Gastrocnemius medialis (tissue), 4 donors: ENCODE data around the gene LITAF. TPM values are rescaled to one million over a fixed set of nuclear protein-coding genes. Genes with fewer than 3 reads are reported as not detected.
A peak's percentile ranks its signal among the peaks of the same experiment; 100 is the strongest.

Experiments used
- ATAC-seq, 2 donors: fragments of 150-250 bp; one replicate each; pipeline ENCODE4 v1.9.1; 2016
- DNase-seq, 2 donors: peaks; one replicate each; pipeline ENCODE4 v3.0.0-alpha.2; 2019
- H3K27ac ChIP-seq, 4 donors: fragments of 200-600 bp; sonication (generic); 1 replicate in 1 of 4; 2 replicates in 3 of 4; pipeline ENCODE4 v1.5.1; 2016 to 2018; ENCODE audit warnings: mild to moderate bottlenecking in 2 of 4, moderate library complexity in 1 of 4
- H3K27me3 ChIP-seq, 3 donors: fragments of 200-600 bp; sonication (generic) in 2 of 3; 1 replicate in 1 of 3; 2 replicates in 2 of 3; pipeline versions ENCODE4 v1.5.1 to v1.6.0; 2016 to 2019; ENCODE audit warnings: mild to moderate bottlenecking in 1 of 3, moderate library complexity in 1 of 3
- H3K36me3 ChIP-seq, 2 donors: fragments of 200-600 bp; sonication (generic) in 1 of 2; one replicate each; pipeline ENCODE4 v1.5.1; 2017 to 2018
- H3K4me1 ChIP-seq, 2 donors: fragments of 200-600 bp; sonication (generic) in 1 of 2; one replicate each; pipeline ENCODE4 v1.5.1; 2016 to 2017; ENCODE audit warnings: mild to moderate bottlenecking in 2 of 2
- H3K4me3 ChIP-seq, 4 donors: fragments of 200-600 bp; sonication (generic) in 3 of 4; 1 replicate in 1 of 4; 2 replicates in 3 of 4; pipeline ENCODE4 v1.5.1; 2016 to 2019; ENCODE audit warnings: mild to moderate bottlenecking in 2 of 4
- H3K9me3 ChIP-seq, 3 donors: fragments of 200-600 bp; sonication (generic) in 2 of 3; 1 replicate in 1 of 3; 2 replicates in 2 of 3; pipeline ENCODE4 v1.5.1; 2016 to 2019
- CTCF ChIP-seq, 5 experiments: fragments of 450-650 bp in 3 of 5; fragments of 200-600 bp in 2 of 5; sonication (generic) in 2 of 5; IDR thresholded peaks in 4 of 5; conservative IDR thresholded peaks in 1 of 5; 1 replicate in 4 of 5; 2 replicates in 1 of 5; pipeline ENCODE4 v1.5.1; 2016 to 2019; ENCODE audit warnings: antibody characterized with exemption in 5 of 5, mild to moderate bottlenecking in 3 of 5, moderate library complexity in 3 of 5
- POLR2A ChIP-seq, 2 donors: fragments of 450-650 bp; IDR thresholded peaks; one replicate each; pipeline ENCODE4 v1.6.1; 2017; ENCODE audit warnings: antibody characterized with exemption in 2 of 2, mild to moderate bottlenecking in 2 of 2, moderate library complexity in 2 of 2
- in situ Hi-C, 4 donors: fragments of 200-750 bp; cut with MboI; loops; one replicate each; pipeline versions ENCODE4 v1.15.0 to v1.8.0; 2017; ENCODE audit warnings: low sequenced_read_pairs in 4 of 4
- intact Hi-C: fragments of 100-400 bp; cut with DNase I; formaldehyde crosslinking; loops from one replicate; pipeline ENCODE4 v1.15.1; 2023; ENCODE audit warnings: low total_unique reads
- total RNA-seq, 4 donors: library from RNA; depleted of rRNA; stranded (reverse); fragments of >200 nt; gene quantifications; one replicate each; pipeline versions ENCODE4 v1.1.0 to v1.2.3, GENCODE V29; 2016

LITAF gene
- total RNA-seq, 4 donors from 2014 or later, result 11.2 to 30.1 (median 19.4) TPM

- TF ChIP-seq CTCF (IDR thresholded peaks at IDR 0.05 in 4 of 5, conservative IDR thresholded peaks at IDR 0.05 in 1 of 5) (no peak), POLR2A (IDR thresholded peaks at IDR 0.05) (no peak)
- H3K36me3 ChIP-seq, result no peaks in the 10 kb centered on the region
- in situ Hi-C loops (no loop called here), intact Hi-C loops (no loop called here)
- no peak for DNase-seq
- no peak overlapping the region for H3K4me3 ChIP-seq
- no peaks in the 10 kb centered on the region for H3K9me3 ChIP-seq
- ATAC-seq, result no peak
- no peaks in the 10 kb centered on the region for H3K27me3 ChIP-seq
- peak overlapping the region in 1 of 4 donors; percentile 32 for H3K27ac ChIP-seq
- H3K4me1 ChIP-seq, result no peaks in the 10 kb centered on the region
These were observed 25.9 kb upstream of the LITAF start for GRCh38 chr16:11612665-11613025.

- TF ChIP-seq CTCF (IDR thresholded peaks at IDR 0.05 in 4 of 5, conservative IDR thresholded peaks at IDR 0.05 in 1 of 5) (no peak), POLR2A (IDR thresholded peaks at IDR 0.05) (no peak)
- no peaks in the 10 kb centered on the region for H3K4me1 ChIP-seq
These were observed 25.3 kb upstream of the LITAF start for GRCh38 chr16:11611871-11612664.

GRCh38 chr16:11610580-11610979 is 23.9 kb upstream of the LITAF start:
- Histone ChIP-seq H3K27ac (no peak overlapping the region), H3K36me3 (no peaks in the 10 kb centered on the region), H3K4me1 (no peaks in the 10 kb centered on the region), H3K9me3 (no peaks in the 10 kb centered on the region), H3K27me3 (no peaks in the 10 kb centered on the region), H3K4me3 (no peak overlapping the region)
- TF ChIP-seq CTCF (IDR thresholded peaks at IDR 0.05 in 4 of 5, conservative IDR thresholded peaks at IDR 0.05 in 1 of 5) (no peak), POLR2A (IDR thresholded peaks at IDR 0.05) (no peak)
- DNase-seq (no peak), ATAC-seq (no peak)
- intact Hi-C loops, result no loop called here
- in situ Hi-C loops, result no loop called here

More at GRCh38 chr16:11611871-11612664, 25.3 kb upstream of the LITAF start:
- ATAC-seq (no peak), DNase-seq (no peak)
- Histone ChIP-seq H3K4me3 (no peak overlapping the region), H3K27me3 (no peaks in the 10 kb centered on the region), H3K9me3 (no peaks in the 10 kb centered on the region), H3K36me3 (no peaks in the 10 kb centered on the region), H3K27ac (peak overlapping the region in 1 of 4 donors; percentile 32)
- intact Hi-C loops (no loop called here), in situ Hi-C loops (no loop called here)

- Histone ChIP-seq H3K4me1 (peaks cover 0 to 2% of the 10 kb centered on the region in 2 donors), H3K27ac (no peak overlapping the region), H3K4me3 (no peak overlapping the region), H3K9me3 (no peaks in the 10 kb centered on the region), H3K36me3 (no peaks in the 10 kb centered on the region), H3K27me3 (no peaks in the 10 kb centered on the region)
- DNase-seq (no peak), ATAC-seq (no peak)
- no peak for TF ChIP-seq CTCF (IDR thresholded peaks at IDR 0.05 in 4 of 5, conservative IDR thresholded peaks at IDR 0.05 in 1 of 5)
- no peak for TF ChIP-seq POLR2A (IDR thresholded peaks at IDR 0.05)
- in situ Hi-C loops (no loop called here), intact Hi-C loops (no loop called here)
These were observed 23.4 kb upstream of the LITAF start for GRCh38 chr16:11610121-11610505.
